Gastroesophageal sphincter (tissue), 3 donors: Measurements from ENCODE around the gene IDH3A.

Source experiments
- CTCF ChIP-seq, 4 experiments: fragments of 200-600 bp in 2 of 4; fragments of 450-650 bp in 2 of 4; sonication (generic) in 1 of 4; IDR thresholded peaks; one replicate each; pipeline ENCODE4 v1.5.1; 2017 to 2019; ENCODE audit warnings: antibody characterized with exemption in 4 of 4, mild to moderate bottlenecking in 2 of 4, moderate library complexity in 2 of 4
- EP300 ChIP-seq: sonication (generic); formaldehyde crosslinking; IDR thresholded peaks from one replicate; pipeline ENCODE4 v1.6.1; 2017; ENCODE audit warnings: antibody characterized with exemption, mild to moderate bottlenecking
- POLR2A ChIP-seq, 2 donors: fragments of 450-650 bp; IDR thresholded peaks; one replicate each; pipeline ENCODE4 v1.6.1; 2017; ENCODE audit warnings: antibody characterized with exemption in 2 of 2, mild to moderate bottlenecking in 2 of 2, moderate library complexity in 1 of 2
- POLR2AphosphoS5 ChIP-seq: sonication (generic); formaldehyde crosslinking; IDR thresholded peaks from one replicate; pipeline ENCODE4 v1.6.1; 2017; ENCODE audit warnings: antibody characterized with exemption

DNA sequence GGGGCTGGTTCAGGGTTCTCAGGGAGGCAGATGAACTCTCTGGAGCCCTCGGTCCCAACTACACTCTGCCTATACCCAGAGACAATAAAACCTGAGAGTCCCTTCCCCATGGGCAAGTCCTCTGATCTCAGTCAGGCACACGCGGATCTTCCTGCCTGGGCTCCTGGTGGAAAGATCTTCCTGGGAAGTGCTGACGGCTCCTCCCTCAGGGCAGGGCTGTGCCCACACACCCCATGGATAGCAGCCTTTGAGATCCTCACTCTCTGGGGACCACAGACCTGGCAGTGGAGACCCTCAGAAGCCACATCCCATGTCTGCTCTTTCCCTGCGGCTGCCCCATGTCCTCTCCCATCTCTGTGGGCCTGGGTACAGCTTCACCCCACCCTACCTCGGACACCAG, 46.4 kb upstream of the IDH3A start:
- TF ChIP-seq CTCF (IDR thresholded peaks at IDR 0.05), result no peak
- no peak for TF ChIP-seq EP300
- TF ChIP-seq POLR2A (IDR thresholded peaks at IDR 0.05), result no peak
- no peak for TF ChIP-seq POLR2AphosphoS5
